SK-N-SH treated with all-trans-retinoic acid at 6 μM for 48 hours (cell line): Measurements from ENCODE around the gene TOP3A.

Source experiments
- ARNTL ChIP-seq: fragments of 450-650 bp; formaldehyde crosslinking; IDR thresholded peaks from 2 replicates; pipeline ENCODE4 v1.5.0; 2020; ENCODE audit warnings: low read depth, mild to moderate bottlenecking, moderate library complexity, borderline replicate concordance
- CREB5 ChIP-seq: fragments of 250-450 bp; sonication (Bioruptor Pico); IDR thresholded peaks from 2 replicates; pipeline ENCODE4 v1.5.1; 2020; ENCODE audit warnings: low read depth, mild to moderate bottlenecking, moderate library complexity
- ESRRG ChIP-seq: fragments of 250-450 bp; sonication (Bioruptor Pico); IDR thresholded peaks from 2 replicates; pipeline ENCODE4 v1.6.1; 2021; ENCODE audit warnings: mild to moderate bottlenecking
- ISL1 ChIP-seq: fragments of 250-450 bp; sonication (Bioruptor Pico); IDR thresholded peaks from 2 replicates; pipeline ENCODE4 v2.1.2; 2022; ENCODE audit warnings: mild to moderate bottlenecking, moderate library complexity
- OSR1 ChIP-seq: fragments of 250-450 bp; sonication (Bioruptor Pico); IDR thresholded peaks from 2 replicates; pipeline ENCODE4 v1.8.0; 2022; ENCODE audit warnings: moderate library complexity, mild to moderate bottlenecking, inconsistent platforms
- PATZ1 ChIP-seq: fragments of 250-450 bp; sonication (Bioruptor Pico); IDR thresholded peaks from 2 replicates; pipeline ENCODE4 v1.8.0; 2020; ENCODE audit warnings: mild to moderate bottlenecking, moderate library complexity, borderline replicate concordance
- PPARA ChIP-seq: fragments of 250-450 bp; sonication (Bioruptor Pico); IDR thresholded peaks from 2 replicates; pipeline ENCODE4 v1.5.0; 2020; ENCODE audit warnings: mild to moderate bottlenecking, borderline replicate concordance
- RARB ChIP-seq: fragments of 250-450 bp; sonication (Bioruptor Pico); IDR thresholded peaks from 2 replicates; pipeline ENCODE4 v1.8.0; 2021; ENCODE audit warnings: mild to moderate bottlenecking, moderate library complexity
- TSHZ2 ChIP-seq: fragments of 250-450 bp; sonication (Bioruptor Pico); IDR thresholded peaks from 2 replicates; pipeline ENCODE4 v1.5.0; 2020; ENCODE audit warnings: mild to moderate bottlenecking, moderate library complexity
- ZNF8 ChIP-seq: fragments of 450-650 bp; formaldehyde crosslinking; IDR thresholded peaks from 2 replicates; pipeline ENCODE4 v1.5.0; 2020; ENCODE audit warnings: mild to moderate bottlenecking, moderate library complexity

- TF ChIP-seq TSHZ2 = no peak
- no peak for TF ChIP-seq CREB5 (CRISPR knock-in tag)
- TF ChIP-seq PATZ1 (CRISPR knock-in tag) = no peak
- no peak for TF ChIP-seq PPARA (CRISPR knock-in tag)
- TF ChIP-seq ARNTL (CRISPR knock-in tag) = no peak
- no peak for TF ChIP-seq ISL1 (CRISPR knock-in tag)
- no peak for TF ChIP-seq ESRRG (CRISPR knock-in tag)
- no peak for TF ChIP-seq OSR1 (CRISPR knock-in tag)
- TF ChIP-seq RARB = no peak
- no peak for TF ChIP-seq ZNF8 (CRISPR knock-in tag)
These were observed 59.7 kb downstream of the TOP3A start for GRCh38 chr17:18254888-18255649.
